Thyroid gland (tissue), 4 donors: ENCODE results near the gene MYRFL. TPM values are rescaled to one million over a fixed set of nuclear protein-coding genes. Genes with fewer than 3 reads are reported as not detected.

Source experiments
- DNase-seq, 2 donors: peaks; one replicate each; pipeline ENCODE4 v3.0.0-alpha.2; 2019
- H3K27ac ChIP-seq, 3 donors: fragments of 200-600 bp; sonication (generic); 1 replicate in 2 of 3; 2 replicates in 1 of 3; pipeline ENCODE4 v1.5.1; 2016 to 2019; ENCODE audit warnings: mild to moderate bottlenecking in 1 of 3, moderate library complexity in 1 of 3
- H3K27me3 ChIP-seq: fragments of 200-600 bp; sonication (generic); one replicate; pipeline ENCODE4 v1.5.1; 2019
- H3K36me3 ChIP-seq, 2 donors: fragments of 200-600 bp; sonication (generic); one replicate each; pipeline ENCODE4 v1.5.1; 2016 to 2019
- H3K4me1 ChIP-seq, 2 donors: fragments of 200-600 bp; sonication (generic); one replicate each; pipeline ENCODE4 v1.5.1; 2017 to 2019
- H3K4me3 ChIP-seq, 3 donors: fragments of 200-600 bp; sonication (generic); replicated peaks in 1 of 3; 1 replicate in 2 of 3; 2 replicates in 1 of 3; pipeline ENCODE4 v1.5.1; 2016; ENCODE audit warnings: mild to moderate bottlenecking in 1 of 3
- H3K9me3 ChIP-seq: fragments of 200-600 bp; sonication (generic); one replicate; pipeline ENCODE4 v1.5.1; 2017
- POLR2A ChIP-seq, 2 donors: fragments of 450-650 bp; IDR thresholded peaks; one replicate each; pipeline ENCODE4 v1.6.1; 2017; ENCODE audit warnings: antibody characterized with exemption in 2 of 2, mild to moderate bottlenecking in 2 of 2, moderate library complexity in 1 of 2
- WGBS, 2 donors: methylation state at CpG; one replicate each; pipeline ENCODE4 v1.1.5; 2017; 5-methylcytosine and 5-hydroxymethylcytosine counted together
- intact Hi-C: fragments of 100-400 bp; cut with DNase I; formaldehyde crosslinking; loops from one replicate; pipeline ENCODE4 v1.15.1; 2023
- total RNA-seq, 4 donors: library from RNA; depleted of rRNA; stranded (reverse); fragments of >200 nt; gene quantifications; one replicate each; pipeline ENCODE4 v1.2.3, GENCODE V29; 2016
- TF ChIP-seq, protein P1 (sequence below), 6 experiments: fragments of 200-600 bp in 3 of 6; fragments of 450-650 bp in 3 of 6; sonication (generic) in 3 of 6; IDR thresholded peaks; one replicate each; pipeline ENCODE4 v1.5.1; 2016 to 2019; ENCODE audit warnings: antibody characterized with exemption in 6 of 6, mild to moderate bottlenecking in 2 of 6, inconsistent platforms in 1 of 6, moderate library complexity in 1 of 6

The MYRFL gene
- total RNA-seq, 4 donors from 2014 or later: 0.40 TPM; not detected in 3

DNA sequence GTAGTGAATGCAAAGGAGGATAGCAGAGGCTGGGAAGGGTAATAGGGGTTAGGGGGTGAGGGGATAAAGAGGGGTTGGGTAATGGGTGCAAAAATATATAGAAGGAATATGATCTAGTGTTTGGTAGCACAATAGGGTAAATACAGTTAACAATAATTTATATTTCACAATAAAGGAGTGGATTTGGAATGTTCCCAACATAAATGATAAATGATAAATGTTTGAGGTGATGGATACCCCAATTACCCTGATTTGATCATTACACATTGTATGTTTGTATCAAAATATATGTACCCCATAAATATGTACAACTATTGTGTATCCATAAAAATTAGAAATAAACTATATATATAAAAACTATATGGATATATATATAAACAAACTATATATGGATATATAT lies 999 bp upstream of the MYRFL start:
- Histone ChIP-seq H3K4me1 (peaks cover 0 to 2% of the 10 kb centered on the region in 2 donors), H3K4me3 (no peak overlapping the region), H3K9me3 (no peaks in the 10 kb centered on the region), H3K27ac (no peak overlapping the region), H3K36me3 (no peaks in the 10 kb centered on the region), H3K27me3 (no peaks in the 10 kb centered on the region)
- no peak for TF ChIP-seq POLR2A (IDR thresholded peaks at IDR 0.05)
- TF ChIP-seq, protein P1, sequence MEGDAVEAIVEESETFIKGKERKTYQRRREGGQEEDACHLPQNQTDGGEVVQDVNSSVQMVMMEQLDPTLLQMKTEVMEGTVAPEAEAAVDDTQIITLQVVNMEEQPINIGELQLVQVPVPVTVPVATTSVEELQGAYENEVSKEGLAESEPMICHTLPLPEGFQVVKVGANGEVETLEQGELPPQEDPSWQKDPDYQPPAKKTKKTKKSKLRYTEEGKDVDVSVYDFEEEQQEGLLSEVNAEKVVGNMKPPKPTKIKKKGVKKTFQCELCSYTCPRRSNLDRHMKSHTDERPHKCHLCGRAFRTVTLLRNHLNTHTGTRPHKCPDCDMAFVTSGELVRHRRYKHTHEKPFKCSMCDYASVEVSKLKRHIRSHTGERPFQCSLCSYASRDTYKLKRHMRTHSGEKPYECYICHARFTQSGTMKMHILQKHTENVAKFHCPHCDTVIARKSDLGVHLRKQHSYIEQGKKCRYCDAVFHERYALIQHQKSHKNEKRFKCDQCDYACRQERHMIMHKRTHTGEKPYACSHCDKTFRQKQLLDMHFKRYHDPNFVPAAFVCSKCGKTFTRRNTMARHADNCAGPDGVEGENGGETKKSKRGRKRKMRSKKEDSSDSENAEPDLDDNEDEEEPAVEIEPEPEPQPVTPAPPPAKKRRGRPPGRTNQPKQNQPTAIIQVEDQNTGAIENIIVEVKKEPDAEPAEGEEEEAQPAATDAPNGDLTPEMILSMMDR (IDR thresholded peaks at IDR 0.05): no peak
- intact Hi-C loops: no loop called here
- no peak for DNase-seq

DNA sequence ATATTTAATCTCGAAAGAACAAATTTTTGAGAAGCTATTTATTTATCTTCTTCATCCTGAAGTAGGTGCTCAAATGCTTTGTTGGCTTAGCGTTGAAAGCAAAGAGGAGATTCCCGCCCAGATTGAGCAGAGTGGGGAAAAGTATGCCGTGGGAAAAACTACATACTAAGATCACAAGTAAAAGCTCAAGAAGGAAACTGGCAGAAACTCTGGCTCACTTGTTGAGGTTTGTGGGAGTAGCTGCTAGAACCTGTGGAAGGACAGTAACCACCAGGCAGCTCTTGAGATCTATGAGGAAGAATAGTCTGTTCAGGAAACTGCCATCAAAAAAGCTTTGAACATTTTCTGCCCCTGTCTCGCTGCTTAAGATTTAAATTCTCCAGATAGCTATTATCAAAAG lies 3.9 kb downstream of the MYRFL start:
- Histone ChIP-seq H3K9me3 (no peaks in the 10 kb centered on the region), H3K4me1 (peaks cover 4 to 6% of the 10 kb centered on the region in 2 donors), H3K27ac (no peak overlapping the region), H3K27me3 (no peaks in the 10 kb centered on the region), H3K36me3 (no peaks in the 10 kb centered on the region), H3K4me3 (no peak overlapping the region)
- intact Hi-C loops: no loop called here
- TF ChIP-seq, protein P1 (IDR thresholded peaks at IDR 0.05): no peak
- no peak for TF ChIP-seq POLR2A (IDR thresholded peaks at IDR 0.05)
- 25 to 32% methylated on average over 5 of the region's 5 CpGs for WGBS, 2 donors
- peak; percentile 13 to 28 for DNase-seq

DNA sequence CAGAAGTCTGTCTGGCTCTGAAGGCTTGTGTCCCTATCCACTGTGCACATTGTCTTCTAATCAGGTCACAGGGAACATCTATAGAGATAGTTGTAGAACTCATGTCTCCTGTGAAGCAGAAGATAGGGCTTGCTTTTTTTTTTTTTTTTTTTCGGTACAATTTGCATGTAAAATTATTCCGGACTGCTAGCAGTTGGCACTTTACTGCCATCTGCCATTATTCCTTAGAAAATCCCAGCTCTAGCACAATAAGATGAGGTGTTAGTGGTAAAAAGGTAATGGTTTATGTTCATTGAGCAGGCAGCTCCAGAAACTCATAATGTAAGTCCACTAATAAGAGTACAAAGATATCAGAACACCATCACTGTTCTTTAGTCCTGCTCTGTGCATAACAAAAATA lies 8.7 kb downstream of the MYRFL start:
- TF ChIP-seq, protein P1 (IDR thresholded peaks at IDR 0.05): no peak
- TF ChIP-seq POLR2A (IDR thresholded peaks at IDR 0.05): no peak
- no peak for DNase-seq
- 67 to 90% methylated on average over 2 of the region's 2 CpGs for WGBS, 2 donors
- Histone ChIP-seq H3K4me1 (peaks cover 23 to 38% of the 10 kb centered on the region in 2 donors), H3K27me3 (no peaks in the 10 kb centered on the region), H3K9me3 (no peaks in the 10 kb centered on the region), H3K4me3 (no peak overlapping the region), H3K27ac (no peak overlapping the region), H3K36me3 (no peaks in the 10 kb centered on the region)
- intact Hi-C loops: no loop called here

DNA sequence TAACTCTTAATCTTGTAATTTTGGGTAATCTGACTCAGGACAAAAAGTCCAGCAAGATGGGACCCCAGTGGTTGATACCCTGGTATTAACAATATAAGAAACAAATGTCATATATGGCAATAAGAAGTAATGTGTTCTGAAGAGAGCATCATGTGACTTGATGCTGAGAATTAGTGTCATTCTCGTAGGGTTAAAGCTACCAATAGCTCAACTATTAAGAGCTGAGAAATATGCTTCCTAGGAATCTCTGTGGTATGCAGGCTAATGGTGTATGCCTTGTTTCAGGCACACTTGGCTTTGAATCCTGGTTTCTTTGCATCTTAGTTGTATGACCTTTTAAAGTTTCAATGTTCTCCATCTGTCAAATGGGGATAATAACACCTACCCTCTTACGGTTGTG lies 9.1 kb downstream of the MYRFL start:
- no peaks in the 10 kb centered on the region for H3K27me3 ChIP-seq
- H3K36me3 ChIP-seq: no peaks in the 10 kb centered on the region
- WGBS, 2 donors: 85 to 86% methylated on average over 2 of the region's 2 CpGs
- TF ChIP-seq POLR2A (IDR thresholded peaks at IDR 0.05): no peak
- TF ChIP-seq, protein P1 (IDR thresholded peaks at IDR 0.05): no peak
- no peak overlapping the region for H3K4me3 ChIP-seq
- no peak for DNase-seq
- peaks cover 23 to 36% of the 10 kb centered on the region in 2 donors for H3K4me1 ChIP-seq
- H3K9me3 ChIP-seq: no peaks in the 10 kb centered on the region
- intact Hi-C loops: no loop called here
- H3K27ac ChIP-seq: no peak overlapping the region

DNA sequence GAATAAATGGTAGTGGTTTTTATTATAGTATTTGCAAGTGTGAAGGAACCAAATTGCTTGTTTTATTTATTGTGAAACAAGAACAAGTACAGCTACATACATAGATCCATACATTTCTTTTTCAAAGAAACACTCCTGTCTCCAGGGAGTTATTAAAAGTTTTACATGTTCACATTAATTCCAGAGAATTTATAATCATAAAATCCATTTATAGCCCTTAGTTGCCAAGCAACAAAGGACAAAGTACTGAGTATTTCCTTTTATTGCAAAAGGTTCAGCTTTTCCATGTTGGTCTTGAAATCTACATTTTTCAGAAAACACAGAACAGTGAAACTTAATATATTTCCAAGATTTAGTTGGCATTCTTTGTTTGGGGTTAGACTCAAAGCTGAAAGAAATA lies 9.5 kb downstream of the MYRFL start:
- TF ChIP-seq POLR2A (IDR thresholded peaks at IDR 0.05): no peak
- TF ChIP-seq, protein P1 (IDR thresholded peaks at IDR 0.05): no peak
- H3K27ac ChIP-seq: peak overlapping the region in 2 of 3 donors; percentile 9 to 19
- H3K9me3 ChIP-seq: no peaks in the 10 kb centered on the region
- H3K4me1 ChIP-seq: peaks cover 19 to 33% of the 10 kb centered on the region in 2 donors
- no peaks in the 10 kb centered on the region for H3K36me3 ChIP-seq
- DNase-seq: no peak
- H3K4me3 ChIP-seq: no peak overlapping the region
- intact Hi-C loops: no loop called here
- H3K27me3 ChIP-seq: no peaks in the 10 kb centered on the region
